Vagina (tissue), 2 donors: ENCODE results near the gene PRSS21. TPM values are rescaled to one million over a fixed set of nuclear protein-coding genes. Genes with fewer than 3 reads are reported as not detected.

Experiments
- DNase-seq, 2 donors: peaks; one replicate each; pipeline ENCODE4 v3.0.0-alpha.2; 2017; ENCODE audit errors: extremely low spot score in 2 of 2
- H3K27ac ChIP-seq: fragments of 200-600 bp; sonication (generic); one replicate; pipeline ENCODE4 v1.5.1; 2019
- H3K27me3 ChIP-seq: fragments of 200-600 bp; sonication (generic); one replicate; pipeline ENCODE4 v1.5.1; 2019
- H3K36me3 ChIP-seq, 2 donors: fragments of 200-600 bp; sonication (generic); one replicate each; pipeline ENCODE4 v1.5.1; 2017 to 2019
- H3K4me1 ChIP-seq: fragments of 200-600 bp; sonication (generic); one replicate; pipeline ENCODE4 v1.5.1; 2019
- H3K4me3 ChIP-seq, 2 donors: fragments of 200-600 bp; sonication (generic); 1 replicate in 1 of 2; 2 replicates in 1 of 2; pipeline ENCODE4 v1.5.1; 2016 to 2019
- H3K9me3 ChIP-seq: fragments of 200-600 bp; sonication (generic); one replicate; pipeline ENCODE4 v1.5.1; 2019
- CTCF ChIP-seq, 3 experiments: fragments of 450-650 bp in 2 of 3; fragments of 200-600 bp in 1 of 3; sonication (generic) in 1 of 3; IDR thresholded peaks; one replicate each; pipeline ENCODE4 v1.5.1; 2017 to 2019; ENCODE audit warnings: antibody characterized with exemption in 3 of 3, mild to moderate bottlenecking in 2 of 3, moderate library complexity in 2 of 3
- POLR2A ChIP-seq, 2 donors: fragments of 450-650 bp; IDR thresholded peaks; one replicate each; pipeline ENCODE4 v1.6.1; 2017; ENCODE audit warnings: antibody characterized with exemption in 2 of 2, mild to moderate bottlenecking in 2 of 2, moderate library complexity in 2 of 2
- POLR2AphosphoS5 ChIP-seq, 2 donors: sonication (generic); formaldehyde crosslinking; IDR thresholded peaks; one replicate each; pipeline ENCODE4 v1.9.0; 2017; ENCODE audit warnings: antibody characterized with exemption in 2 of 2, mild to moderate bottlenecking in 2 of 2, low read depth in 1 of 2; ENCODE audit not compliant: insufficient read depth in 1 of 2
- intact Hi-C: fragments of 100-400 bp; cut with DNase I; formaldehyde crosslinking; loops from one replicate; pipeline ENCODE4 v1.15.1; 2023
- total RNA-seq: library from RNA; depleted of rRNA; stranded (reverse); fragments of >200 nt; gene quantifications from one replicate; pipeline ENCODE4 v1.2.3, GENCODE V29; 2016

Gene PRSS21
- total RNA-seq, 1 donor from 2014 or later = not detected

- TF ChIP-seq POLR2A (IDR thresholded peaks at IDR 0.05) (no peak), POLR2AphosphoS5 (IDR thresholded peaks at IDR 0.05; ENCODE audit: insufficient read depth in 1 of 2, low read depth in 1 of 2) (no peak), CTCF (IDR thresholded peaks at IDR 0.05) (no peak)
- intact Hi-C loops = no loop called here
- no peaks in the 10 kb centered on the region for H3K27me3 ChIP-seq
- no peak overlapping the region for H3K4me3 ChIP-seq
- H3K9me3 ChIP-seq = no peaks in the 10 kb centered on the region
- H3K36me3 ChIP-seq = no peaks in the 10 kb centered on the region
- DNase-seq = no peak
- H3K27ac ChIP-seq = no peak overlapping the region
- H3K4me1 ChIP-seq = no peaks in the 10 kb centered on the region
These were observed 35.1 kb downstream of the PRSS21 start for GRCh38 chr16:2852003-2852730.

DNA sequence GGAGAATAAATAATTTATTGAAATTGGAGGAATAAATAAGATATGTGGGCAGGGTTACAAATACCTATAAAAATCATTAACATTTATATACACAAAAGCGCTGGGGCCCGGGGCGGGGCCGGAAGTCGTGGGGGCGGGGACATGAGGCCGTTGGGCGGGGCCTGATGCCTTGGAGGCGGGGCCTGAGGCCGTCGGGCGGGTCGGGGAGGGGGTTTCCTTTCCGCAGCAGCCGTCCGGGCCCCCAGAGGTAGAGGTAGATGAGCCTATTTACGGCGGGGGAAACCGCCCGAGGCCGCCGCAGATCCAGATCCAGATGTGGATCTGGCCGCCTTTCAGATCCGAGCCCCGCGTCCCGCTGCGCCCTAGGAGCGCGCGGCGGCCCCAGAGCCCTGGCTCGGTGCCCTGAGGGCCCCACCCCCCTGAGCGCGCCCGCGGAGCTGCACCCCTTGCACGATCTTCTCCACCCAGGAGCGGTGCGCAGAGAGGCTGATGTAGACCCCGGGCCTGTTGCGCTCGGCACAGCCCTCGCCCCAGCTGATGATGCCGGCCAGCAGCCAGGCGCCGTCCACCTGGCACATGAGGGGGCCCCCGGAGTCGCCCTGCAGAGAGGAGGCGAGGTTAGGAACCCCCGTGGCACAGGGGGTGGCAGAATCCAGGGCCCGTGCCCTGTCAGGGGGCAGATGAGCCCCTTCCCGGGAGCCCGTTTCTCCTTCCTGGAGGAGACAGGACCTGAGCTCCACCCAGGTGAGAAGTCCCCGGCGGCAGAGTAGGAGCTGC lies 35.9 kb downstream of the PRSS21 start:
- TF ChIP-seq POLR2A (IDR thresholded peaks at IDR 0.05) (no peak), POLR2AphosphoS5 (IDR thresholded peaks at IDR 0.05; ENCODE audit: insufficient read depth in 1 of 2, low read depth in 1 of 2) (no peak), CTCF (IDR thresholded peaks at IDR 0.05) (no peak)
- Histone ChIP-seq H3K27ac (no peak overlapping the region), H3K4me3 (no peak overlapping the region), H3K9me3 (no peaks in the 10 kb centered on the region), H3K36me3 (no peaks in the 10 kb centered on the region), H3K27me3 (no peaks in the 10 kb centered on the region), H3K4me1 (no peaks in the 10 kb centered on the region)
- intact Hi-C loops = no loop called here
- peak in 1 of 2 donors; percentile 74 for DNase-seq

- Histone ChIP-seq H3K4me3 (no peak overlapping the region), H3K4me1 (no peaks in the 10 kb centered on the region), H3K9me3 (no peaks in the 10 kb centered on the region), H3K27me3 (no peaks in the 10 kb centered on the region), H3K27ac (no peak overlapping the region), H3K36me3 (no peaks in the 10 kb centered on the region)
- intact Hi-C loops = no loop called here
- TF ChIP-seq CTCF (IDR thresholded peaks at IDR 0.05) (no peak), POLR2A (IDR thresholded peaks at IDR 0.05) (no peak), POLR2AphosphoS5 (IDR thresholded peaks at IDR 0.05; ENCODE audit: insufficient read depth in 1 of 2, low read depth in 1 of 2) (no peak)
- DNase-seq = no peak
These were observed 36.6 kb downstream of the PRSS21 start for GRCh38 chr16:2853531-2854073.

- Histone ChIP-seq H3K36me3 (no peaks in the 10 kb centered on the region), H3K4me1 (no peaks in the 10 kb centered on the region), H3K9me3 (no peaks in the 10 kb centered on the region), H3K4me3 (no peak overlapping the region), H3K27ac (no peak overlapping the region), H3K27me3 (no peaks in the 10 kb centered on the region)
- no peak for TF ChIP-seq POLR2AphosphoS5 (IDR thresholded peaks at IDR 0.05; ENCODE audit: insufficient read depth in 1 of 2, low read depth in 1 of 2)
- TF ChIP-seq POLR2A (IDR thresholded peaks at IDR 0.05) = no peak
- TF ChIP-seq CTCF (IDR thresholded peaks at IDR 0.05) = peak in 1 of 3 experiments; percentile 11
- DNase-seq = no peak
- intact Hi-C loops = no loop called here
These were observed 37.8 kb downstream of the PRSS21 start for GRCh38 chr16:2854700-2855309.
